Measurements from ENCODE around the gene EXOC6B.

EXOC6B gene

DNA sequence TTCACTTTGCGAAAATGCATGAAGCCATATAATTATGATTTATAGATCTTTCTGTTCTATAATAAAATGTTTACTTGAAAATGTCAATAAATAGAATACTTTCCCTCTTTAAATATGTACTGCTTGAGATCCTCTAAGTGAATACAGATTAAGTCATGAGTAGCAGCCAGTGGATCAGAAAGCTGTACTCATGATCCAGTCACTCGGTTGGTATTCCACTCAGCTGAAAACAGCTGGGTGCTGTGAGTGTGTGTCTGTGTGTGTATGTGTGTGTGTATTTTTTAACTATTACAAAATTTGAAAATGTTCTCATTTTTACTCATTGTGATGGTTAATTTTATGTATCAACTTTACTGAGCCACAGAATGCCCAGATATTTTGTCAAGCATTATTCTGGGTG, 536.5 kb downstream of the EXOC6B start:
- intact Hi-C loops (cut with DNase I), result no loop called here
- no peak for DNase-seq

DNA sequence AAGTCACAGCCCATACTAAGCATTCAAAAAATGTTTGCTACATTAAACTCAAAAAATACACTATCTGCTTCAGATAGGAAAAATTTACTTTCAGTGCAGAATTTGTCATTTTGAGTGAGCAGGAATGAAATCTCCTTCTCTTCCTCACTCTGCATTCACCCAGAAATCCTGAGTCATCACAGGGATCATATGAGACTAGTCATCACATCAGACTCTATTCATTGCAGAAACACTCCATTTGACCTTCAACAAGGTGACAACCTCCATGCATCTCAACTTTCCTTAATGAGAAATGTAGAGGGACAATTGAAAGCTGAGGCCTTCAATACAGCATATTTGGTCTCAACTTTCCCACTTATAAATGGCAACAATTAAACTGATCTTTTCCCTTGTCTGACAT, 547.8 kb downstream of the EXOC6B start:
- DNase-seq, result peak in 1 of 42 donors; percentile 20
- intact Hi-C loops (cut with DNase I), result no loop called here

DNA sequence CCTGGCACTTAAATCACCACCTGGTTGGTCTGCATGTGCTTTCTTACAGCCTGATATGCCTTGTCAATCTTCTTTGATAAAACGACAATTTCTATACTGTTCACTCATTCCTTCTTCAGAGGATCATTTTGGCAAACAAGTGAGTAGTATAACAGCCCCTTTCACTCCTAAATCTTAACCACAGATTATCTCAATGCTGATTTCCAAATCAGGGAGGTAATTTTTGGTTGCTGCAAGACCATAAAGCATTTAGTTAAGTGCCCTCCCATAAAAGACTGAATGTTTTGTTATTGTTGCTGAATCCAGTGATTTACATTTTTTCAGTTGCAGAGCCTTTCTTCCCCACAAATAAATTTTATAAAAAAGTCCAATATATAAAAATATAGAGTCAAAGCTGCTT, 549.0 kb downstream of the EXOC6B start:
- intact Hi-C loops (cut with DNase I), result no loop called here
- DNase-seq, result no peak

DNA sequence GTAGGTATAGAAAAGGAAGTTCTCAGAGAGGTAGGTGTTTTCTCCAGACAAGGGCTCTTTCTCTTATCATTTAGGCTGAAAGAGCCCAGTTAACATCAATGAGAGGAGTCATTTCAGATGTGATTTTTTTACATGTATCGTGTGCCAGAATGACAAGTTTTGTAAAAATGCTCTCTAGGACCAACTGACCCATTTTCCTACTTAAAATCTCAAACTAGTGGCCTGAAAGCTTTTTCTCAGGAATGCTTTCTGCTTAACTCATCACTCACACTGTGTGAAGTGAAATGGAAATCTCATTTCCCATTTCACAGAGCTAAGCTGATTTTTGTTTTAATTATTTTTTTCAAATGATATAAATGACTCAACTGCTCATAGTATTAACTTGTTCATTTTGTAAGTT, 549.5 kb downstream of the EXOC6B start:
- intact Hi-C loops (cut with DNase I), result no loop called here
- DNase-seq, result no peak

DNA sequence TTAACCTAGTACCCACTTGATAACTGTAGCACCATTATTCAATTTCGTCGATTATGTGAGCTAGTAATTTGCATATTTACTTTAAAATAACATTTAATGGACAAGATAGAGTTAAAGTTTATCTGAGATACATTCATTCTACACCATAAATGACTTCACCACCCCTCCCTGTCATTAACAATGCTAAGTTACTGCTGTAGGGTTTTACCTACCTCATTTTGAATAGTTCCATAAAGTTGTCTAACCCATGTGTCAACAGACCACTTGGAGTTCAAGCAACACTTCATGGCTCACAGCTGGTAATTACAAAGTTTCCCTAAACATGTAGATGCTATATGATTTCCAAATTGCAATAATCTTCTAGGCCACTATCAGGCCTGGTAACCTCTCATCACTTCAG, 550.7 kb downstream of the EXOC6B start:
- DNase-seq, result no peak
- intact Hi-C loops (cut with DNase I), result no loop called here

DNA sequence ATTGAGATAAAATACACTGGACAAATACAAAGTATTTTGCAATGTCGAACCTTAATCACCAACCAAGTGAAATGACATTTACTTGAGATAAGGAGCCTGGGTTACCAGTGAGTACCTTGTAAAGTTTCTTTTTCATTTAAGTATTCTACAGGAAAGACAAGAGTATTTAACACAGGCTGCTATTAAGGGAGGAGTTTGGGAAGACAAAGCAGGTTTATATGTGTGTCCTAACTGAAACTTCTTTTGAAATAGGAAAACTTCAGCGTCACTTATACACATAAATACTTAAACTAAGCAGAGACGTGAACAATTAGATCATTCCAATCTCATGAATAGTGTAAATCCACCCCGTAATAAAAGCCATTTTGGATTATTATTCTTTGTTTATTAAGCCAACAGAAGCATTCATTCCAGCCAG, 551.4 kb downstream of the EXOC6B start:
- no peak for DNase-seq
- intact Hi-C loops (cut with DNase I), result no loop called here

DNA sequence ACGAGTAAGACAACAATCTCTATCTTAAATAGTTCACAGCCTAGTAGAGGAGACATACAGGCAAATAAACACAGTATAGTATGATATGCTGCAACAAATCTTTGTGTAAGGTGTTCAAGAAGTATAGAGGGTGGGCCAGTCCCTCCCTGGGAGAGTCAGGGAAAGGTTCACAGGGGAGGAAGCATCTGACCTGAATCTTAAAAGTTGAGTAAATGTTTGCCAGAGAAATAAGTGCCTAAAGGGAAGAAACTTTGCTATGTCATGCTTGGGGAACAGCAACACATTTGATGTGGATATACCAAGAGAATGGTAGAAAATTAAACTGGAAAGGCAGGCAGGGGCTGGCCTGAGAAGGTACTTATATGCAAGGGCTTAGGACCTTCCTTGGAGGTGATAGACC, 552.4 kb downstream of the EXOC6B start:
- no peak for DNase-seq
- intact Hi-C loops (cut with DNase I), result no loop called here

DNA sequence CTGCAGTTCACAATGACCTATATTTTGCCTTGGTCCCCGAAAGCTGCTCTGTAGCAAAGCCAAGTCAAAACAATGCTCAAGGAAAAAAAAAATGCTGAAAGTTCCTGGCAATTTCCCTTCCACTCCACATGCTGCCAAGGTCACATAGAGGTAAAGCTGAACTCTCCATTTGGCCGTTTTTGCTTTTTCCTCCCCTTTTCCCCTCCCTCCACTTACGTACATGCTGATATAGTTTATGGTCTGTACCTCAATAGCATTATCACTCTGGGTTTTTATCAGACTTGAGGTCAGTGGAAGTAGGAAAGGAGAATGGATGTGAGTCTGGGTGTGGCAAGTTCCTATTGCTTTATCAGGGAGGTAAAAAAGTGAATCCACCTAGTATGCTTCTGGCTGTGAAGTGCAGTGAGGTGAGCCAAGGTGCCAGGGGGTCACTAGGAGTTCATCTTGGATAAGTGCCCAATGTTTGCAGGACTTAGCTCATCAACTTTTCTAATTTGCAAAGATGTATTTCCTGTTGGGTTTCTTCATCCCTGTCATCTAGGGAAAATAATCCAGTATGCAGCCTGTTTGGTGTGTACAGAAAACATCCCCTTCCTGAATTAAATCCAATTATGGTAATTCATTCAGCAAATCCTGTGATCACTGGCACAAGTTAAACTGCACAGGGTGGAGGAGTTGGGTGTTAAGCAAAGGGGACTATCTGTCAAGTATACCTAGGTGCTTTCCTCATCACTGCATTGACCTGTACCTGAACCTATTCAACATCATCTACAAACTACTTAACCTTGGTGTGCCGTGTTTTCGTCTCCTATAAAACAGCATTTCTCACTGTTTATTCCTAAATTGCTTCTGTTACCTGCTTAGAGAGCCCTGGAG, 553.8 kb downstream of the EXOC6B start:
- intact Hi-C loops (cut with DNase I), result no loop called here
- DNase-seq, result no peak

DNA sequence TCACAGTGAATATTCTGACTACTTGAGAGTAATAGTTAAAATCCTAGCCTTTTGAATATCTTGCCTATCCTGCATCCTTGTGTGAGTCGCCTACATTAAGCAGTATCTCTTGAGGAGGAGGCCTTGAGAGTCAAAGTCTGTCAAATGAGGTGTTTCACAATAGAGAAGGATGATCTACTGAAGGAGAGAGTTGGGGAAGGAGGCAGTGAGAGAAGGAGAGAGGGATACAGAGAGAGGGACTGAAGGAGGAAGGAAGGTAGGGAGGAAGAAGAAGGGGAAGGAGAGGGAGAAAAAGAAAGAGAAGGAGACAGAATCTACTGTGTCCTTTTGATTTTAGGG, 554.6 kb downstream of the EXOC6B start:
- intact Hi-C loops (cut with DNase I), result no loop called here
- DNase-seq, result peak in 1 of 42 donors; percentile 9

DNA sequence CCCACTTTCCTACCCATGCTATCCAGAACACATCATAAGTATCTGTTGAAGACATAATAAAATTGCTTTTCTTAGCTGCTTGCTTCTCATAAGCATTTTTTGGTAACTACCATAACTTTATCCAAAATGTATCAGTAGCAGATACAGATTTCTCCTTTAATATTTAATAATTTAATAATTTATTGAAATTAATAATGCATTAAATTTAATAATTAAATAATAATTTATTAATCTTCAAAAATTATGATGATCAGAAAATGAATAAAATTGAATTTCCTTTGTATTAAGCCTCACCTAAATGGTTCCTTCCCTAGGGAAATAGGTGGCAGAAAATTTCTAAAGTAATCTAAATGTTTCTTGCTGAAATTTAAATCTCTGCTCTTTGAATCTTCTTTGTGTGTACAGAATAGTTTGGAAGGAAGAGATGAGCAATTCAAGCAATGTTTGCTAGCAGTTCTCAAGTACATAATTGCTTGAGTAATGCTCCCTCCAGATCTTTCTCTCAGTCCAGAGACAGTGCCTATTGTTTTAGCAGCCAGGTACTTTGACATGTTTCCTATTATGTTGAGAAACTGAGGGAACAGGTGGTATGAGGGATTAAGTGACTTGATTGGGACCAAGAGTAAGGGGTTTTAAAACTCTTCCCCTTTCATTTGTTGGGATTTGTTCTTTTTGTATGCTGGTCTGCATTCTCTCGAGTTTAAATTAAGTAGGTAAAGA, 555.1 kb downstream of the EXOC6B start:
- intact Hi-C loops (cut with DNase I), result no loop called here
- DNase-seq, result no peak

DNA sequence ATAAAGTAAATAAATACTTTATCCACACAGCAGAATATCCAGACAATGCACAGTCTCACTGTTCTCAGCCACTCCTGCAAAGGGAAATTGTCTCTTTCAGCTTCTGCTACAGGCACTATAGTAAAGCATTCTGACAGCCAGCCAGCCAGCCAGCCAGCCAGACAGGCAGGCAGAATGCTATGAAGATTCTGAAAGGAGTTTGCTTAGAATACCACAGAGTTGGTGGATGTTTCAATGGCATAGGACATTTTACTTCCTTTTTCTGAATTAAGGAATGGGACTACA, 562.1 kb downstream of the EXOC6B start:
- peak in 29 of 42 donors; percentile 3 to 68 (median 17) for DNase-seq
- intact Hi-C loops (cut with DNase I), result no loop called here

DNA sequence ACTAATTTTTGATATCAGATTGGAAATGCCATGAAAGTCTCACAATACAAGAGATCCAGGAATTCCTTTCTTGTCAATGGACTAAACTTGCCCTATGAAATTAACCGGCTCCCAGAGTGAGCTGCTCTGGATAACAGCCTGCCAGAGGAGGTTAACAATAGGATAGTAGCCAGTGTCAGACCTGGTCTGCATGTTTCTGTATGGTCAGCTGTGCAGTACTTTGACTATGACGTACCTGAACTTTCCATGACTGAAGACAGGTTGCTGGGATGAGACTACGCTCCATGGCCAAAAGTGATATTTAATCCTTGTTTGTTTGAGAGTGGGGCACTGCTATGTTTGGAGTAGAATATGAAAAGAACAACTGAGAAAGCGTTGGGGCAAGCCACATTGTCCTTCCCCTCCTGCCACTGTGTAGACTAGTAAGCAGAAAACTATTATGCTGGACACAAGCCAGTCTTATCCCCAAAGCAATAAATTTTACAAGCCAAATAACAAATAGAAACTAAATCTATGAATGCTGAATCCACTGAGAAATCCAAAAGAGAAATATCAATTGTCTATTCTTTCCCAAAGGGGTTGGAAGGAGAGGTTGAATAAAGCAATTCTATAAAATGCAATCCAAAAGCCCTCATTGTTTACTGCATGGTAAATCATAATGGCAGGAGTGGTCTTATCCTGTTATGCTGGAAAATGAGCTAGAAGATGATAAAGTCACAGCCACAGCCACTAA, 562.6 kb downstream of the EXOC6B start:
- intact Hi-C loops (cut with DNase I), result no loop called here
- no peak for DNase-seq

DNA sequence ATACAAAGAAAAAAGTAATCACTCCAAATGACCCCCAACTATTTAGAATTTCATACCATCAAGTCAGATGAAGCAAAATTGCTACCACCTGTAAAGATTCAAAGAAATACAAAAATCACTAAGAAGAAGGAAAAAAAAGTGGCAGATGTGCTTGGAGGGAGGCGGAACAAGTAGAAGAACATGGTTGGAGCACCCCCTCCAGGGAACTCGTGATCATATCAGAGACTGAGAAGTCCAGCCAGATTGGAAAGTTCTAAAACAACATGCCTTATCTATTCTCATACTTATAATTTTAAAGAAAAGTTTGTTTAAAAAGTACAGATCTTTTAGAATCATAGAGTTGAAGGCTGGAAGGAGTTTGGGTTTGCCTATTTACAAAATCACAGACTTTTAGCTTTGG, 564.8 kb downstream of the EXOC6B start:
- DNase-seq, result no peak

DNA sequence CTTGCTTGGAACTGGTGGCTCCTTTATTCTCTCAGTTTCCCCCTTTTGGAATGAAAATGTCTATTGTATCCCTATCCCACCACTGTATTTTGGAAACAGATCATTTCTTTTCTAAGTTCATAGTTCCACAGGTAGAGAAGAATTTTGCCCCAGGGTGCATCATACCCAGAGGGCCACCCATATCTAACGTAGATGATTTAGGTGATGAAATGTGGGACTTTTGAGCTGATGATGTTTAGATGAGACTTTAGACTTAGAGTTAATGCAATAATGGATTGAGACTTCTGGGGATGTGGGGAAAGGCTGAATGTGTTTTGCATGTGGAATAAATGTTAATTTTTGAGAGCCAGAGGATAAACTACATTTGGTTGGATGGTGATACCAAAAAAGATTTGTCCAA, 570.3 kb downstream of the EXOC6B start:
- intact Hi-C loops (cut with DNase I), result no loop called here
- DNase-seq, result no peak

More for the DNA sequence above, 564.8 kb downstream of the EXOC6B start:
- intact Hi-C loops (cut with DNase I), result no loop called here

DNA sequence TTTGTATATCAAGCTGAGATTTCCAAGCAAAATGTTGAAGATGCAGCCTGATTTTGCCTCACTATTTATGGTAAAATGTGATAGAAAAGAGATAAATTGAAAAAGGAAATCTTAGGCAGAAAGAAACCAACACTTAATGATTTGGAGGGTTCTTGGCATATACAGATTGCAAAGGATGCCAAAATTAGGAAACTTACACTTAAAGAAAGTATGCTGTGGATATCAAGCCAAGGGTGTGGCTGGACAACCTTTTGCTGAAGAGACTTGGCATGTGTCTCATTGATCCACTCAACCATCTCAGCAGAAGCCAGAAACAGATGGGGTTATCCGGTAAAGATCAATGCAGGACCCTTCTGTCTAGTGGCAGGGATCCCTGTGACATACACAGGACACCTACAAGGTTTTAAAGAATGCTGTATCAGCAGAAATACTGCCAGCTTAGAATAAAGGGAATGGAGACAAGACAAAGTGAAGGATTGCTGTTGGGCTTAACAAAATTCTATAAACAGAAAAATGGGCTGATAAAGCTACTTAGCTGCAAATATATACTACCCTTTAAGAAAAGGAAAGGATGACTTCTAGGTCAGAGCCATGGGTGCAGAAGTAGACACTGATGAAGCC, 570.9 kb downstream of the EXOC6B start:
- intact Hi-C loops (cut with DNase I), result no loop called here
- DNase-seq, result no peak

DNA sequence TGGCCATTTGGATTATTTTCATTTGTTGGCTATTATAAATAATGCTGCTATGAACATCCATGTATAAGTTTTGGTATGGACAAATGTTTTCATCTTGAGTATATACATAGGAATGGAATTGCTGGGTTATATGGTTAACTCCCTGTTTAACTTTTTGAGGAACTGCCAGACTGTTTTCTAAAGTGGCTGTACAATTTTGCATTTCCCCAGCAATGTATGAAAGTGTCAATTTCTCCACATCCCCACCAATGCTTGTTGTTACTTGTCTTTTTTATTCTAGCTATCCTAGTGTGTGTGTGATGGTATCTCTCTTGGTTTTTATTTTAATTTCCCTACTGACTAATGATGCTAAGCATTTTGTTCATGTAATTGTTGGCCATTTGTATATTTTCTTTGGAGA, 587.5 kb downstream of the EXOC6B start:
- no peak for DNase-seq
- intact Hi-C loops (cut with DNase I), result no loop called here

DNA sequence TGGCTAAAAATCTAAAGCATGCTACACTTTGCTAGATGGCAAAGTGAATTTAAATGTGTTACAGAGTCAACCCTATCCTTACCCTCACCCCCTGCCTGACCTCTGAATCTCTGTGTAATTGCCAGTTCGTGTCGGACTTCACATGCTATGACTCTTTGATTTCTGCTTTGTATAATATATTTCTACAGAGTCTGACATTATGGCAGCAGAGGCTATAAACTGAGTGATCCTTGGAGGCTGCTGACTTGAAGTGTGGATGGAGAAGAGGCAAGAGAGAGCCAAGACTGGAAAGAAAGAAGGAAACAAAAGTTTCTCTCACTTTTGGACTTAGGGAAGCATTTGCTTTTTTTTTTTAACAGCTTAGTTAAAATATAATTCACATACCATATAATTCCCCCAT, 588.3 kb downstream of the EXOC6B start:
- no peak for DNase-seq
- intact Hi-C loops (cut with DNase I), result no loop called here

DNA sequence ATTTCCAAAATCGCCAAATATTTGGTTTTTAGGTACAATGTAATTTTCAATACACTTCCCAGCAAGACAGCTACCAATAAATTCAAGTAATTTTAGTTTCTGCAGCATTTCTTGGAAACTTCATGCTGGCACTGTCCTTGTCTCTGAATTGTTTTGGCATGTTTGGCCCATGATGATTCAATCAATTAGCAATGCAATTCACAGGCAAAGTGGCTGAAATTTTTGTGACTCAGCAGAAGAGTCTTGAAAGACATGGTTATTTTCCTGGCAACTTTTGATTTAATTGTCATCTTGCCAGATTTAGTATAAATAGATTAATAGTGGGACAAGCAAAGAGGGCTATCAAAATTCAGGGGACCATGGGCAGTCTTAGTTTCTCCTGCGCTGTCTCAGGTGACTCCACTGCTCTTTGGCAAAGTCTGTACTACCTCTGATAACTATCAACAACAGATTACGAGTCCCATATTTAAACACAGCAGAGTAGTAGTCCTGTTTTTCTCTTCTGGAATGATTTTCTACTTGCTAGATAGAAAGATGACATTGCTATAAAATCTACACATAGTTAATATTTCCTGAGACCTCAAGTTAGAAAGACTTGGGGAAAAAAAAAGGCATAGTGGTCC, 589.3 kb downstream of the EXOC6B start:
- intact Hi-C loops (cut with DNase I), result no loop called here
- DNase-seq, result peak in 1 of 42 donors; percentile 55

All from head of caudate nucleus (tissue), 42 donors.